Right atrium auricular region (tissue), 2 donors: ENCODE results near the gene COL4A6. TPM values are rescaled to one million over a fixed set of nuclear protein-coding genes. Genes with fewer than 3 reads are reported as not detected.
A peak's percentile ranks its signal among the peaks of the same experiment; 100 is the strongest.

Experiments
- DNase-seq: peaks from one replicate; pipeline ENCODE4 v3.0.0-alpha.2; 2019; ENCODE audit warnings: low spot score
- H3K27ac ChIP-seq, 2 donors: fragments of 200-600 bp; sonication (generic); 1 replicate in 1 of 2; 2 replicates in 1 of 2; pipeline ENCODE4 v1.5.1; 2016 to 2019
- H3K27me3 ChIP-seq, 2 donors: fragments of 200-600 bp; sonication (generic); one replicate each; pipeline versions ENCODE4 v1.5.1 to v1.6.0; 2017 to 2019
- H3K36me3 ChIP-seq: fragments of 200-600 bp; sonication (generic); one replicate; pipeline ENCODE4 v1.5.1; 2016
- H3K4me1 ChIP-seq, 2 donors: fragments of 200-600 bp; sonication (generic); one replicate each; pipeline versions ENCODE4 v1.5.1 to v1.6.0; 2017 to 2019
- H3K4me3 ChIP-seq, 2 donors: fragments of 200-600 bp; sonication (generic); 1 replicate in 1 of 2; 2 replicates in 1 of 2; pipeline ENCODE4 v1.5.1; 2017 to 2019; ENCODE audit warnings: mild to moderate bottlenecking in 1 of 2, moderate library complexity in 1 of 2
- H3K9me3 ChIP-seq, 2 donors: fragments of 200-600 bp; sonication (generic); one replicate each; pipeline ENCODE4 v1.5.1; 2019
- CTCF ChIP-seq, 2 donors: fragments of 200-600 bp; sonication (generic); IDR thresholded peaks; one replicate each; pipeline ENCODE4 v1.5.1; 2019; ENCODE audit warnings: antibody characterized with exemption in 2 of 2
- total RNA-seq, 2 donors: library from RNA; depleted of rRNA; stranded (reverse); fragments of >200 nt; gene quantifications; one replicate each; pipeline ENCODE4 v1.1.0, GENCODE V29; 2016

COL4A6 gene
- total RNA-seq, 2 donors from 2014 or later: 4.6 to 17.7 TPM

DNA sequence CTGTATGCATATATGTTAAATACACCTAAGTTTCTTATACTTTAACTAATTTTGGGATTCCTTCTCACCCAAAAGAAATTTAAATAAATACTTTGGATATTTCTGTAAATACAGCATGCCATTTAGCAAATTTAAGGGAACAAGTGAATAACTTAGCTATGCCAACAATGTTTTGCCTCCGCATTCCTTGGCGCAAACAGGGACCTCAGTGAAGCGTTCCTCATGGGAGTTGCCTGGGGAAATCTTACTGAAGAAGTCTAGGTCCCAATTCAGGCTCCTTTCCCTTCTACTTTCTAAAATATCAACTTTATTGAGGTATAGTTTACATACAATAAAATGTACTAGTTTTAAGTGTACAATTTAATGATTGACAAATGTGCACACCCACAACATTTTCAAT is 26.4 kb upstream of the COL4A6 start:
- Histone ChIP-seq H3K27ac (no peak overlapping the region), H3K4me3 (no peak overlapping the region), H3K36me3 (no peaks in the 10 kb centered on the region), H3K9me3 (no peaks in the 10 kb centered on the region), H3K27me3 (no peaks in the 10 kb centered on the region), H3K4me1 (no peaks in the 10 kb centered on the region)
- no peak for TF ChIP-seq CTCF (IDR thresholded peaks at IDR 0.05)
- no peak for DNase-seq

DNA sequence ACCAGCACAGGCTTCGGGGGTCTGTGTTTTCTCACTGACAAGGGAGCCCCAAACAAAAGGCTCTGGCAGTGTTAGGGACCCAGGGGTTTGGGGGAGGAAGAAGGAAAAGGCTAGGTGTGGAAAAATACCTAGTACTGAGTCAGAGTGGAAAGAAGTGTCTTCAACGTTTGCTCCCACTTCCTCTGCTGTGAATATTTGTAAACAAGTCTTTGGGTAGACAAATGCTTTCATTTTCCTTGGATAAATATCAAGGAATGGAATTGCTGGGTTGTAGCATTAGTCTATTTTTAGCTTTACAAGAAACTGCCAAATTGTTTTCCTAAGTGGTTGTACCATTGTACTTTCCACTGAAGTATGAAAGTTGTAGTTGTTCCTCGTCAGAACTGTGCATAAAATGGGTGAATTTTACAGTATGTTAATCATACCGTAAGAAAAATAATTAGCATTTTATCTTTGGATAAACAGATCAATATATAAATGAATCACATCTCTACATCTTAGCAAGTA is 18.8 kb upstream of the COL4A6 start:
- no peaks in the 10 kb centered on the region for H3K36me3 ChIP-seq
- no peak for DNase-seq
- H3K4me1 ChIP-seq: no peaks in the 10 kb centered on the region
- H3K27me3 ChIP-seq: no peaks in the 10 kb centered on the region
- TF ChIP-seq CTCF (IDR thresholded peaks at IDR 0.05): no peak
- H3K9me3 ChIP-seq: no peaks in the 10 kb centered on the region
- H3K4me3 ChIP-seq: no peak overlapping the region
- H3K27ac ChIP-seq: no peak overlapping the region

DNA sequence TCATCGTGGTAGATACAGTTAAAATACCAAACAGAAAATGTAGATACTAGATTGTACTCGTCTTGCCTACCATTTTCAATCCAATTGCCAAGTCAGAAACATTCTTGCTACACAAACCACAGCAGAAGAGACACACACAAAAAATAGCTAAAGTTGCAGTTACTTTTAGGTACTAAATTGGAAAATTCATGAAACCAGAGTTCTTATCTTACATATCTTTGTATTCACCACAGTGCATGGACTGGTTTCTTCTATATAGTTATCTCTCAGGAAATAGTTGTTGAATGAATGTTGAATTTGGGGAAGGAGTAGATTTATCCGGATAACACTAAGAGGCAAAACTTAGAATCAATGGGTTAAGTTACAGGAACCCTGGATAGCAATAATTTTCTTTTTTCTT is 15.6 kb upstream of the COL4A6 start:
- no peak overlapping the region for H3K27ac ChIP-seq
- no peak for TF ChIP-seq CTCF (IDR thresholded peaks at IDR 0.05)

GRCh38 chrX:108447303-108447702 is 9.1 kb upstream of the COL4A6 start:
- no peak for DNase-seq
- Histone ChIP-seq H3K27ac (no peak overlapping the region), H3K4me3 (no peak overlapping the region), H3K36me3 (no peaks in the 10 kb centered on the region), H3K9me3 (peaks cover 0 to 4% of the 10 kb centered on the region in 2 donors), H3K27me3 (no peaks in the 10 kb centered on the region), H3K4me1 (no peaks in the 10 kb centered on the region)
- TF ChIP-seq CTCF (IDR thresholded peaks at IDR 0.05): no peak

More for the DNA sequence above, 15.6 kb upstream of the COL4A6 start:
- Histone ChIP-seq H3K4me3 (no peak overlapping the region), H3K36me3 (no peaks in the 10 kb centered on the region), H3K27me3 (no peaks in the 10 kb centered on the region), H3K9me3 (no peaks in the 10 kb centered on the region), H3K4me1 (no peaks in the 10 kb centered on the region)
- DNase-seq: no peak

GRCh38 chrX:108442901-108443464 is 4.8 kb upstream of the COL4A6 start:
- DNase-seq: no peak
- Histone ChIP-seq H3K27ac (peak overlapping the region in 1 of 2 donors; percentile 25), H3K9me3 (peaks cover 0 to 4% of the 10 kb centered on the region in 2 donors), H3K4me1 (no peaks in the 10 kb centered on the region), H3K36me3 (no peaks in the 10 kb centered on the region), H3K4me3 (no peak overlapping the region), H3K27me3 (no peaks in the 10 kb centered on the region)
- no peak for TF ChIP-seq CTCF (IDR thresholded peaks at IDR 0.05)
